IPS-15b (cell line): ENCODE measurements around the gene MSANTD4.

Source experiments
- H3K27me3 ChIP-seq: one replicate; pipeline ENCODE4 v1.6.1; 2013; ENCODE audit warnings: low read length; ENCODE audit not compliant: control insufficient read depth, insufficient read depth
- H3K36me3 ChIP-seq: one replicate; pipeline ENCODE4 v1.6.1; 2013; ENCODE audit warnings: low read length; ENCODE audit not compliant: control insufficient read depth, insufficient read depth
- H3K4me1 ChIP-seq: one replicate; pipeline ENCODE4 v1.6.1; 2013; ENCODE audit warnings: mild to moderate bottlenecking, low read length; ENCODE audit not compliant: control insufficient read depth, insufficient read depth
- H3K4me3 ChIP-seq: one replicate; pipeline ENCODE4 v1.5.1; 2013; ENCODE audit warnings: low read depth, low read length
- H3K9ac ChIP-seq: one replicate; pipeline ENCODE4 v1.6.1; 2013; ENCODE audit warnings: low read depth, mild to moderate bottlenecking, low read length
- H3K9me3 ChIP-seq: one replicate; pipeline ENCODE4 v1.6.1; 2013; ENCODE audit warnings: mild to moderate bottlenecking, low read length; ENCODE audit not compliant: control insufficient read depth, insufficient read depth

MSANTD4 gene

GRCh38 chr11:106032861-106033260, 10.8 kb upstream of the MSANTD4 start:
- Histone ChIP-seq H3K4me3 (no peak overlapping the region), H3K4me1 (no peaks in the 10 kb centered on the region), H3K27me3 (no peaks in the 10 kb centered on the region), H3K9ac (no peak overlapping the region), H3K36me3 (no peaks in the 10 kb centered on the region), H3K9me3 (no peaks in the 10 kb centered on the region)

DNA sequence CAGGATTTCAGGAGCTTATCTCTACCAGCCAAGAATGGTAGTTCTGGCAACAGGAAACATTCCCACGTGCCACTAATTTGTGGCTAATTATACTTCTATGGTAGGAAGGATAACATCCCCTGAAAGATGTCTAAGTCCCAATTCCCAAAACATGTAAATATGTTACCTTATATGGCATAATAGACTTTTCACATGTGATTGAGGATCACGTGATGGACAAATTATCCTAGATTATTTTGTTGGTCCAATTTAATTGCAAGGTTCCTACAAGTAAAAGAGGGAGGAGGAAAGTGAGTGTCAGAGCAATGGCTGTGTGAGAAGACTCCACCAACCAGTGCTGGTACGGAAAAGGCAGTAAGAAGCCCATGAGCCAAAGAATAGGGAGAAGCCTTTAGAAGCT, 9.9 kb upstream of the MSANTD4 start:
- no peaks in the 10 kb centered on the region for H3K27me3 ChIP-seq
- H3K36me3 ChIP-seq = no peaks in the 10 kb centered on the region
- no peak overlapping the region for H3K9ac ChIP-seq
- H3K9me3 ChIP-seq = no peaks in the 10 kb centered on the region
- no peak overlapping the region for H3K4me3 ChIP-seq
- H3K4me1 ChIP-seq = no peaks in the 10 kb centered on the region

DNA sequence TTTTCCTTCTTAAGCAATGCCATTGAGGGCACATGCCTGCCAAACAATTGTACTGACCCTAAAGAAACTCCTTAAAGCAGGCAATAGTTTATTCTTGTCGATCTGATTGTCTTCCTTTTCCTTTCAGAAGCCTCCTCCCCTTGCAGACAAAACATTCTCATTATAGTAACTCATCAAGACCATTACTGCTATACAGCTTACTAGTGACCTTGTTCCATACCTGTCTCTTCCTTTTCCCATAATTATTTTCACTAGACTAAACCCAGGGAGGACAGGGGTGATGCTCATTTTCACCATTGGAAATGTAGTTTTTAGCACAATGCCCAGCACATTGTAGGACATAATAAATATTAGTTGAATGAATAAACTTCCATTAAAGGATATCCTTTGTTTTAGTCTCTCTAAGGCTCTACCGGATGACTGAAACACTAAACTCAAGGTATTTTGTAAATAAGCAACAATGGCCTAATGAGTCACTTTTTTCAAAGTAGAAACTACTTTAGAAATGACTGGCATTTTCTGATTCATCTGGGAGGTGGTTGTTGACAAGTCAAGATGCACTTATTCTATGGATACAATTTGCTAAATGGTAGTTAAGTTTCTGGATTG, 9.3 kb upstream of the MSANTD4 start:
- H3K36me3 ChIP-seq = no peaks in the 10 kb centered on the region
- H3K9ac ChIP-seq = no peak overlapping the region
- no peaks in the 10 kb centered on the region for H3K9me3 ChIP-seq
- H3K4me1 ChIP-seq = no peaks in the 10 kb centered on the region
- H3K4me3 ChIP-seq = no peak overlapping the region
- H3K27me3 ChIP-seq = no peaks in the 10 kb centered on the region

- Histone ChIP-seq H3K9ac (no peak overlapping the region), H3K4me1 (no peaks in the 10 kb centered on the region), H3K27me3 (no peaks in the 10 kb centered on the region), H3K36me3 (no peaks in the 10 kb centered on the region), H3K4me3 (no peak overlapping the region), H3K9me3 (no peaks in the 10 kb centered on the region)
Observed at GRCh38 chr11:106030609-106031008, 8.6 kb upstream of the MSANTD4 start.

- H3K4me1 ChIP-seq = peaks cover 14% of the 10 kb centered on the region
- no peak overlapping the region for H3K9ac ChIP-seq
- H3K27me3 ChIP-seq = no peaks in the 10 kb centered on the region
Observed at GRCh38 chr11:106022795-106023275, 795 bp upstream of the MSANTD4 start.

DNA sequence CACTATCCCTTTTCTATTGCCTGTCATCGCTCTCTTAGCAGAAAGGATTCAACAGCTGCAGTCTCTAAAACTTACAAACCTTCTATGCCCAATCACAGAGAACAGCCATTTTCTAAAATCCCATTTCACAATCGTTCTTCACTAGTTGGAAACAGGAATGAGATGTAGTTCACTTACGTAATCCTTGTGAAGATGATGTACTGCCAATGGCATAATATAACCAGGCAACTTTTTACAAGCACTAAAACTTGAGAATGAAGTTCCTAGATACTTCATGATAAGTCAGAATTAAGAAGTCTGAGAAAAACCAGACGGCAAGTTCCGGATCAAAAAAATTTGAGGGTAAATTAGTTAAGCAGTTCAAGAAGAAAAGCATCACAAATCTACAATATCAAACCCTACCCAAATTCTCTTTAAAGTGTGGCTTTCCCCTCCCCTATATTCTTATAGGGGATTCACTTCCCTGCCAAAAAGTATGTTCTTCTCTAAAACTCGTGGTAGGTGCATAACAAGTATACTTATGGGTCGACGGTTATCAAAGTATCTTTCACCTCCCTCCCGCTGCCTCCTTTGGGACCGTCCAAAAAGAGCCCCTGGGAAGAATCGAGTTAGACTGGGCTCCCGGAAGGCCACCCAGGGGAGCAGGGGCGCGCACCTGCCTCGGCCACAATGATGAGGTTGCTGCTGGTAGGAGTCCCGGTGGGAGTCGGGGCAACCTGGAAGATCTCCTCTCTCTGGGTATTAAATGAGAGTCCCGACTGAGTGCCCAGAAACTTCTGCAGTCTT, 666 bp downstream of the MSANTD4 start:
- Histone ChIP-seq H3K4me3 (peak overlapping the region; percentile 92), H3K9ac (peak overlapping the region; percentile 66), H3K36me3 (no peaks in the 10 kb centered on the region), H3K9me3 (no peaks in the 10 kb centered on the region), H3K4me1 (peaks cover 14% of the 10 kb centered on the region), H3K27me3 (no peaks in the 10 kb centered on the region)

More at GRCh38 chr11:106022795-106023275, 795 bp upstream of the MSANTD4 start:
- H3K4me3 ChIP-seq = peak overlapping the region; percentile 65
- no peaks in the 10 kb centered on the region for H3K9me3 ChIP-seq
- no peaks in the 10 kb centered on the region for H3K36me3 ChIP-seq

DNA sequence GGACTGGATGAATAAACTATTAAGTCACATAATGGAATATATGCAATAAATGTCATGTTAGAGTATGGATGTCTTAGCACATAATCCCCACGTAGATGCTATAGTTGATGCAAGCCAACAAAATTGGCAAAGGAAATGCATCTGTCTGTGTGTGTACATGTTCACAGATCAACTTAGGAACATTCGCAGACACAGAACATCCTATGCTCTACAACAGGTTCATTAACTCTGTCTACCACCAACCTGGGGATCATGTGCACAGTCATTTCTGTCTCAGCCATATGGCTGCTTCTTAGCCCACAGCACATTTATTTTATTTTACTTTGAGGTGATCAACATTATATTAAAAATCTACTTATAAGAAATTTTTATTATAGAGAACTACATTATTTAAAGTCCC, 4.9 kb downstream of the MSANTD4 start:
- Histone ChIP-seq H3K27me3 (no peaks in the 10 kb centered on the region), H3K4me1 (peaks cover 20% of the 10 kb centered on the region), H3K9me3 (no peaks in the 10 kb centered on the region), H3K36me3 (no peaks in the 10 kb centered on the region), H3K9ac (no peak overlapping the region), H3K4me3 (no peak overlapping the region)

DNA sequence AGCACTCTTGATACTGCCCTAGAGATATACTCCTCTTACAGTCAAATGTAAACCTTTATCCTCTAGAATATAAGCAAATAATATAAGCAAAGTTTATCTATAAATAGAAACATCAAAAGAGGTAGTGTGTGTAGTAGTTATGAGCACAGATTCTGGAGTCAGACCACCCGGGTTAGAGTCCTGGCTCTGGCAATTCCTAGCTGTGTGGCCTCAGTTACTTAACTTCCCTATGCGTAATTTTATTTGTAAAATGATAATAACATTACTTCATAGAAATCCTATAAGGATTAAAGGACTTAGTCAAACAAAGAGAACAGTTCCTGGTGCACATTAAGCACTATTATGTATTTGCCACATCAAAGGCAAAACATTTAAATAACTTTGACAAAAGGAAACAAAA, 7.0 kb downstream of the MSANTD4 start:
- no peak overlapping the region for H3K9ac ChIP-seq
- H3K36me3 ChIP-seq = no peaks in the 10 kb centered on the region
- no peaks in the 10 kb centered on the region for H3K27me3 ChIP-seq
- H3K4me3 ChIP-seq = no peak overlapping the region
- H3K9me3 ChIP-seq = no peaks in the 10 kb centered on the region
- H3K4me1 ChIP-seq = peaks cover 20% of the 10 kb centered on the region

DNA sequence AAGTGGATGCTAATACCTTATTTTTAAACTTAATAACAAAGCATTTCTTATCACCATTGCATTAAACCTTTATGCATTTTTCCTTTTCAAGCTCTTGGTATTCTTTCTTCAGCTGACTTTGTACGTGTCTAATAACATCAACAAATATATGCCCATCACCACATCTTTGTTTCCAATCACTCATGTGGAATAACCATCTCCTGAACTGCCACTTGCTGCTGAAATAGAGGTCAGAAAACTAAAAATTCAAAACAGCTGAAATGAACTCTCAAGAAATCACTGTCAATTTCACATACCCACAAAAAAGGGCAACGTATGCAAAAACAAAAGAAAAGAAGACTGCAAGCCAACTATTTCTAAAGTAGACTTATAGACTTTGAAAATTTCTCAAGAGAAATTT, 7.4 kb downstream of the MSANTD4 start:
- Histone ChIP-seq H3K9me3 (no peaks in the 10 kb centered on the region), H3K36me3 (peaks cover 3% of the 10 kb centered on the region), H3K9ac (no peak overlapping the region), H3K27me3 (no peaks in the 10 kb centered on the region), H3K4me1 (peaks cover 19% of the 10 kb centered on the region), H3K4me3 (no peak overlapping the region)

DNA sequence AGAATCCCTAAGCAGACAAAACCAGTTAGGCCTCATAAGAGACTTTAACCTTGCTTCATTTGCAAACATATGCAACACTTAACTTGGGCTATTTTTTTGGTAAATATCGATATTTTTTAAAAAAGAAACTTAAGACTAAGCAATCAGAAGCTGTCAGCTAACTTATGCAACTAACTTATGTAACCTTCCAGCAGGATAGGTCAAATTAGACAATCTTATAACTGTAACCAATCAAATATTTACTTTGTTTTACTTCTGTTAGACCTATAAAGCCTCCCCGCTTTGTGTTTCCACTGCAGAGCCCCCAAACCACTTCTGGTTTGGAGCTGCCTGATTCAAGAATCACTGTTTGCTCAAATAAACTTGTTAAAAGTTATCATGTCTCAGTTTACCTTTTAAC, 8.0 kb downstream of the MSANTD4 start:
- no peak overlapping the region for H3K4me3 ChIP-seq
- H3K4me1 ChIP-seq = peaks cover 14% of the 10 kb centered on the region
- H3K36me3 ChIP-seq = peaks cover 7% of the 10 kb centered on the region
- H3K27me3 ChIP-seq = no peaks in the 10 kb centered on the region
- peak overlapping the region; percentile 12 for H3K9ac ChIP-seq
- H3K9me3 ChIP-seq = no peaks in the 10 kb centered on the region

GRCh38 chr11:106012744-106013143, 9.3 kb downstream of the MSANTD4 start:
- Histone ChIP-seq H3K36me3 (peaks cover 7% of the 10 kb centered on the region), H3K9ac (no peak overlapping the region), H3K9me3 (no peaks in the 10 kb centered on the region), H3K4me1 (peaks cover 10% of the 10 kb centered on the region), H3K4me3 (no peak overlapping the region), H3K27me3 (no peaks in the 10 kb centered on the region)

DNA sequence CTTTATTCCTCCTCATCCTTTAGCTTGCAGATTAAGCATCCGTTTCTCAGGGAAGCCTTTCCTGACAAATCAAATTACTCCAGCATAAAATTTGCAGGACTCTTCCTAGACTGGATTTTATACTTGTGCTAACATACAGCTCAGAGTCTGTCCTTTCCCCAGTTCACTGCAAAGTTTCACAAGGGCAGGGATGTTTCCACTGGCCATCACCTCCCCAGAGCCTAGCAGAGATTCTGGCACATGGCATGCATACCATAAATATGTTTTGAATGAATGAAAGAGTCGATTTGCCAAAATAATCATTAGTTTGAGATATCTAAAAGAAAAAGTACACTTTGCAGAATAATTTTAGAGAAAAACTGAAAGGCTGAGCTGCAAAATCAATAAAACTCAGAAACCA, 10.6 kb downstream of the MSANTD4 start:
- H3K9me3 ChIP-seq = no peaks in the 10 kb centered on the region
- no peak overlapping the region for H3K4me3 ChIP-seq
- no peaks in the 10 kb centered on the region for H3K27me3 ChIP-seq
- peaks cover 10% of the 10 kb centered on the region for H3K4me1 ChIP-seq
- no peak overlapping the region for H3K9ac ChIP-seq
- peaks cover 7% of the 10 kb centered on the region for H3K36me3 ChIP-seq
